H9 (cell line): ENCODE results near the gene ANKS1B. TPM values are rescaled to one million over a fixed set of nuclear protein-coding genes. Genes with fewer than 3 reads are reported as not detected.

Experiments used
- DNase-seq: peaks from one replicate; pipeline ENCODE4 v3.0.0-alpha.2; 2017
- H2AFZ ChIP-seq: one replicate; pipeline ENCODE4 v1.6.1; 2013; ENCODE audit warnings: mild to moderate bottlenecking, low read length, control low read depth, moderate library complexity
- H2AK5ac ChIP-seq: 2 replicates; pipeline ENCODE4 v1.6.1; 2013; ENCODE audit warnings: low read length, control low read depth, mixed read lengths; ENCODE audit not compliant: insufficient read length
- H2BK120ac ChIP-seq: one replicate; pipeline ENCODE4 v1.6.1; 2013; ENCODE audit warnings: low read depth, mild to moderate bottlenecking, low read length, control low read depth, inconsistent platforms; ENCODE audit not compliant: poor library complexity, severe bottlenecking
- H2BK12ac ChIP-seq: 2 replicates; pipeline ENCODE4 v1.6.1; 2013; ENCODE audit warnings: low read length, control low read depth, mixed read lengths, low read depth; ENCODE audit not compliant: insufficient read length
- H2BK15ac ChIP-seq: 2 replicates; pipeline ENCODE4 v1.6.1; 2013; ENCODE audit warnings: low read depth, low read length, control low read depth
- H2BK20ac ChIP-seq: one replicate; pipeline ENCODE4 v1.6.1; 2013; ENCODE audit warnings: low read depth, mild to moderate bottlenecking, low read length, control low read depth, inconsistent platforms; ENCODE audit not compliant: poor library complexity, severe bottlenecking
- H2BK5ac ChIP-seq: 2 replicates; pipeline ENCODE4 v1.6.1; 2013; ENCODE audit warnings: low read length, control low read depth, mixed read lengths; ENCODE audit not compliant: insufficient read length
- H3K14ac ChIP-seq: 2 replicates; pipeline ENCODE4 v1.6.1; 2013; ENCODE audit warnings: low read length, control low read depth; ENCODE audit not compliant: insufficient read depth
- H3K18ac ChIP-seq: 2 replicates; pipeline ENCODE4 v1.6.1; 2013; ENCODE audit warnings: low read depth, mild to moderate bottlenecking, mixed read lengths, low read length, control low read depth; ENCODE audit not compliant: insufficient read length
- H3K23ac ChIP-seq: 2 replicates; pipeline ENCODE4 v1.6.1; 2013; ENCODE audit warnings: low read length, control low read depth, mixed read lengths, low read depth; ENCODE audit not compliant: insufficient read length
- H3K23me2 ChIP-seq: 2 replicates; pipeline ENCODE4 v1.6.1; 2013; ENCODE audit warnings: low read depth, mild to moderate bottlenecking, mixed read lengths, low read length, control low read depth; ENCODE audit not compliant: insufficient read length, poor library complexity, severe bottlenecking
- H3K27ac ChIP-seq: 2 replicates; pipeline ENCODE4 v1.5.1; 2013; ENCODE audit warnings: low read length, control low read depth, mixed read lengths, low read depth; ENCODE audit not compliant: insufficient read length
- H3K27me3 ChIP-seq: 2 replicates; pipeline ENCODE4 v1.6.1; 2013; ENCODE audit warnings: low read length, control low read depth, inconsistent platforms; ENCODE audit not compliant: insufficient read depth
- H3K4ac ChIP-seq: 2 replicates; pipeline ENCODE4 v1.6.1; 2013; ENCODE audit warnings: low read depth, mild to moderate bottlenecking, control low read depth, inconsistent platforms, low read length, moderate library complexity
- H3K4me1 ChIP-seq: 2 replicates; pipeline ENCODE4 v1.6.1; 2013; ENCODE audit warnings: low read length, control low read depth, inconsistent platforms; ENCODE audit not compliant: insufficient read depth
- H3K4me2 ChIP-seq: 2 replicates; pipeline ENCODE4 v1.6.1; 2013; ENCODE audit warnings: low read length, control low read depth, mixed read lengths; ENCODE audit not compliant: insufficient read length, insufficient read depth
- H3K56ac ChIP-seq: 2 replicates; pipeline ENCODE4 v1.6.1; 2013; ENCODE audit warnings: low read depth, mild to moderate bottlenecking, mixed read lengths, low read length, control low read depth; ENCODE audit not compliant: insufficient read length
- H3K79me1 ChIP-seq: 2 replicates; pipeline ENCODE4 v1.6.1; 2013; ENCODE audit warnings: low read depth, mild to moderate bottlenecking, moderate library complexity, low read length, control low read depth, inconsistent platforms; ENCODE audit not compliant: insufficient read depth, poor library complexity, severe bottlenecking
- H3K79me2 ChIP-seq: 2 replicates; pipeline ENCODE4 v1.6.1; 2013; ENCODE audit warnings: low read length, control low read depth, inconsistent platforms; ENCODE audit not compliant: insufficient read depth
- H3K9ac ChIP-seq: 2 replicates; pipeline ENCODE4 v1.6.1; 2013; ENCODE audit warnings: low read length, control low read depth, mixed read lengths; ENCODE audit not compliant: insufficient read length; ENCODE audit errors: extremely low read depth
- H3K9me3 ChIP-seq: one replicate; pipeline ENCODE4 v1.6.1; 2013; ENCODE audit warnings: low read depth, low read length, inconsistent platforms; ENCODE audit not compliant: control insufficient read depth
- H3T11ph ChIP-seq: one replicate; pipeline ENCODE4 v1.6.1; 2013; ENCODE audit warnings: mild to moderate bottlenecking, low read length, control low read depth, inconsistent platforms
- H4K20me1 ChIP-seq: one replicate; pipeline ENCODE4 v1.6.1; 2013; ENCODE audit not compliant: control insufficient read depth, insufficient read length, insufficient read depth
- H4K5ac ChIP-seq: 2 replicates; pipeline ENCODE4 v1.6.1; 2013; ENCODE audit warnings: low read depth, mild to moderate bottlenecking, mixed read lengths, low read length, control low read depth; ENCODE audit not compliant: insufficient read length
- H4K8ac ChIP-seq: replicated peaks from 2 replicates; pipeline ENCODE4 v1.6.1; 2013; ENCODE audit warnings: low read length, control low read depth, mixed read lengths, low read depth; ENCODE audit not compliant: insufficient read length
- H4K91ac ChIP-seq: 2 replicates; pipeline ENCODE4 v1.6.1; 2013; ENCODE audit warnings: low read depth, mild to moderate bottlenecking, moderate library complexity, mixed read lengths, low read length, control low read depth; ENCODE audit not compliant: insufficient read length
- H3K27ac Mint-ChIP-seq, 3 experiments: 2 replicates in 2 of 3; 3 replicates in 1 of 3; pipeline ENCODE4 v1.8.0; 2020 to 2021; ENCODE audit warnings: mixed read lengths in 3 of 3, mild to moderate bottlenecking in 1 of 3, moderate library complexity in 1 of 3
- H3K27me3 Mint-ChIP-seq: 2 replicates; pipeline ENCODE4 v1.8.0; 2021; ENCODE audit warnings: low read depth, mild to moderate bottlenecking, moderate library complexity, mixed read lengths
- H3K36me3 Mint-ChIP-seq, 3 experiments: 2 replicates in 2 of 3; 3 replicates in 1 of 3; pipeline ENCODE4 v1.8.0; 2020 to 2021; ENCODE audit warnings: low read depth in 3 of 3, mixed read lengths in 3 of 3; ENCODE audit not compliant: insufficient read depth in 1 of 3
- H3K4me1 Mint-ChIP-seq, 2 experiments: 2 replicates each; pipeline ENCODE4 v1.8.0; 2020; ENCODE audit warnings: mixed read lengths in 2 of 2
- H3K4me3 Mint-ChIP-seq, 2 experiments: 2 replicates in 1 of 2; 3 replicates in 1 of 2; pipeline ENCODE4 v1.8.0; 2020 to 2021; ENCODE audit warnings: mild to moderate bottlenecking in 2 of 2, mixed read lengths in 2 of 2, moderate library complexity in 1 of 2
- H3K9me3 Mint-ChIP-seq, 2 experiments: 2 replicates in 1 of 2; 3 replicates in 1 of 2; pipeline ENCODE4 v1.8.0; 2020; ENCODE audit warnings: mild to moderate bottlenecking in 2 of 2, mixed read lengths in 2 of 2, moderate library complexity in 1 of 2
- WGBS: extraction: QIAGEN DNeasy Blood & Tissue Kit; methylation state at CpG from one replicate; pipeline ENCODE4 v1.1.7; 2013; ENCODE audit warnings: missing lambda C conversion rate, low lambda C conversion rate, mixed read lengths; ENCODE audit not compliant: insufficient read length; ENCODE audit errors: extremely low coverage; 5-methylcytosine and 5-hydroxymethylcytosine counted together
- total RNA-seq: library from RNA; stranded (reverse); gene quantifications from 2 replicates; pipeline ENCODE4 v1.2.1, GENCODE V29; 2021
- TF ChIP-seq, protein P1 (sequence below): fragments of 200-600 bp; sonication (generic); conservative IDR thresholded peaks from 3 replicates; pipeline ENCODE4 v1.8.0; 2021; ENCODE audit warnings: antibody characterized with exemption, mild to moderate bottlenecking

ANKS1B gene
- total RNA-seq, 1 experiment from 2014 or later = 4.1 TPM

DNA sequence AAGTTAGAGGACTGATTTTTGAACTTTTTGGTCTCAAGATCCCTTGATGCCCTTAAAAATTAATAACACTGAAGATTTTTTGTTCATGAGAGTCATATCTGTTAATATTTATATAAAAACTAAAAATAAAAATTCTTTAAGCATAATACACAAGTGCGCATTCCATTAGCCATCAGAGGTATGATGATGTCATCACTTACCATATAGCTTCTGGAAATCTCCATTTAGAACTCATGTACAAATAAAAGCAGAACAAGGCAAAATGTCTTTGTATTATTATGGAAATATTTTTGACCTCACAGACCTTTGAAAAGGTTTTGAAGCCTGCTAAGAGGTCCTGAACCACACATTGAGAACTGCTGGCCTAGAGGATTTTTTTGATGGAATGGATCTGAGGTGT lies 551.6 kb downstream of the ANKS1B start:
- Histone ChIP-seq H3K27me3 (no peaks in the 10 kb centered on the region), H2AK5ac (no peak overlapping the region), H2BK5ac (no peak overlapping the region), H4K20me1 (no peaks in the 10 kb centered on the region), H2BK12ac (no peak overlapping the region), H3K56ac (no peak overlapping the region), H3K23me2 (no peaks in the 10 kb centered on the region), H3K4ac (no peak overlapping the region), H3K79me1 (no peaks in the 10 kb centered on the region), H3K4me2 (no peak overlapping the region), H3K14ac (no peak overlapping the region), H3T11ph (no peak overlapping the region), H2BK20ac (no peak overlapping the region), H4K8ac (no peak overlapping the region), H3K4me1 (peaks cover 6% of the 10 kb centered on the region), H3K18ac (no peak overlapping the region), H3K9me3 (no peaks in the 10 kb centered on the region), H3K79me2 (no peaks in the 10 kb centered on the region), H4K91ac (no peak overlapping the region), H3K27ac (no peak overlapping the region), H2BK15ac (no peak overlapping the region), H3K23ac (no peak overlapping the region), H4K5ac (no peak overlapping the region), H3K9ac (no peak overlapping the region), H2BK120ac (no peak overlapping the region), H2AFZ (no peak overlapping the region)
- Mint-ChIP-seq H3K27ac (peak overlapping the region in 1 of 3 experiments; percentile 5; a peak in 1 of 7 replicates), H3K36me3 (no peaks in the 10 kb centered on the region), H3K9me3 (no peaks in the 10 kb centered on the region), H3K4me1 (peaks cover 9% of the 10 kb centered on the region in 2 experiments), H3K27me3 (no peaks in the 10 kb centered on the region), H3K4me3 (no peak overlapping the region)
- DNase-seq = no peak
- TF ChIP-seq, protein P1, sequence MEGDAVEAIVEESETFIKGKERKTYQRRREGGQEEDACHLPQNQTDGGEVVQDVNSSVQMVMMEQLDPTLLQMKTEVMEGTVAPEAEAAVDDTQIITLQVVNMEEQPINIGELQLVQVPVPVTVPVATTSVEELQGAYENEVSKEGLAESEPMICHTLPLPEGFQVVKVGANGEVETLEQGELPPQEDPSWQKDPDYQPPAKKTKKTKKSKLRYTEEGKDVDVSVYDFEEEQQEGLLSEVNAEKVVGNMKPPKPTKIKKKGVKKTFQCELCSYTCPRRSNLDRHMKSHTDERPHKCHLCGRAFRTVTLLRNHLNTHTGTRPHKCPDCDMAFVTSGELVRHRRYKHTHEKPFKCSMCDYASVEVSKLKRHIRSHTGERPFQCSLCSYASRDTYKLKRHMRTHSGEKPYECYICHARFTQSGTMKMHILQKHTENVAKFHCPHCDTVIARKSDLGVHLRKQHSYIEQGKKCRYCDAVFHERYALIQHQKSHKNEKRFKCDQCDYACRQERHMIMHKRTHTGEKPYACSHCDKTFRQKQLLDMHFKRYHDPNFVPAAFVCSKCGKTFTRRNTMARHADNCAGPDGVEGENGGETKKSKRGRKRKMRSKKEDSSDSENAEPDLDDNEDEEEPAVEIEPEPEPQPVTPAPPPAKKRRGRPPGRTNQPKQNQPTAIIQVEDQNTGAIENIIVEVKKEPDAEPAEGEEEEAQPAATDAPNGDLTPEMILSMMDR = no peak
- no CpG with 5 or more reads among the region's 1 CpG for WGBS
